ENCODE data around the gene BHLHE40. TPM values are rescaled to one million over a fixed set of nuclear protein-coding genes. Genes with fewer than 3 reads are reported as not detected.

BHLHE40 gene
- total and polyA plus RNA-seq, 2 of the 8 experiments (the other 6 are each of a cell fraction or from before 2014, with no cell fraction given): 1.5 to 2.2 TPM

GRCh38 chr3:4983739-4984510, 4.7 kb downstream of the BHLHE40 start (continued):
- TF ChIP-seq, protein P1, sequence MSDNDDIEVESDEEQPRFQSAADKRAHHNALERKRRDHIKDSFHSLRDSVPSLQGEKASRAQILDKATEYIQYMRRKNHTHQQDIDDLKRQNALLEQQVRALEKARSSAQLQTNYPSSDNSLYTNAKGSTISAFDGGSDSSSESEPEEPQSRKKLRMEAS (IDR thresholded peaks at IDR 0.05): no peak
- no peak for TF ChIP-seq CREB1 (IDR thresholded peaks at IDR 0.05)
